GM23338 (cell line): ENCODE measurements around the gene SMURF1. TPM values are rescaled to one million over a fixed set of nuclear protein-coding genes. Genes with fewer than 3 reads are reported as not detected.

ENCODE experiments used
- ATAC-seq: fragments of 200-7000 bp; cut with Tn5 transposase; 3 replicates; pipeline ENCODE4 v1.9.1; 2020
- DNase-seq: peaks from one replicate; pipeline ENCODE4 v3.0.0-alpha.2; 2015; ENCODE audit warnings: low spot score
- H2AFZ ChIP-seq: fragments of 200-600 bp; sonication (generic); 2 replicates; pipeline ENCODE4 v1.8.0; 2016; ENCODE audit warnings: antibody characterized with exemption, mild to moderate bottlenecking, moderate library complexity
- H3F3A ChIP-seq: fragments of 200-600 bp; sonication (generic); replicated peaks from 2 replicates; pipeline ENCODE4 v1.8.0; 2017; ENCODE audit warnings: antibody characterized with exemption, mixed run types, low read depth
- H3K27ac ChIP-seq: fragments of 200-600 bp; sonication (generic); 2 replicates; pipeline ENCODE4 v1.6.1; 2016; ENCODE audit warnings: low read depth
- H3K27me3 ChIP-seq: fragments of 200-600 bp; sonication (generic); 2 replicates; pipeline ENCODE4 v1.8.0; 2016; ENCODE audit warnings: mild to moderate bottlenecking, mixed run types, moderate library complexity; ENCODE audit not compliant: insufficient read depth
- H3K36me3 ChIP-seq: fragments of 200-600 bp; sonication (generic); 2 replicates; pipeline ENCODE4 v1.8.0; 2016; ENCODE audit warnings: mild to moderate bottlenecking; ENCODE audit not compliant: insufficient read depth
- H3K4me1 ChIP-seq: fragments of 200-600 bp; sonication (generic); 2 replicates; pipeline ENCODE4 v1.8.0; 2016; ENCODE audit warnings: mild to moderate bottlenecking, moderate library complexity; ENCODE audit not compliant: insufficient read depth
- H3K4me2 ChIP-seq: fragments of 200-600 bp; sonication (generic); 2 replicates; pipeline ENCODE4 v1.7.1; 2017; ENCODE audit warnings: mixed run types
- H3K4me3 ChIP-seq: fragments of 200-600 bp; sonication (generic); 2 replicates; pipeline ENCODE4 v1.6.1; 2016; ENCODE audit warnings: mixed run types
- H3K79me2 ChIP-seq: fragments of 200-600 bp; sonication (generic); replicated peaks from 2 replicates; pipeline ENCODE4 v1.8.0; 2017; ENCODE audit warnings: mild to moderate bottlenecking; ENCODE audit not compliant: insufficient read depth
- H3K9me2 ChIP-seq: fragments of 200-600 bp; sonication (generic); 2 replicates; pipeline ENCODE4 v1.8.0; 2017; ENCODE audit not compliant: insufficient read depth
- H4K20me1 ChIP-seq: fragments of 200-600 bp; sonication (generic); replicated peaks from 2 replicates; pipeline ENCODE4 v1.8.0; 2017; ENCODE audit warnings: mild to moderate bottlenecking; ENCODE audit not compliant: insufficient read depth
- H3K27ac Mint-ChIP-seq: 2 replicates; pipeline ENCODE4 v1.8.0; 2020; ENCODE audit warnings: inconsistent platforms, mild to moderate bottlenecking, moderate library complexity, mixed read lengths
- H3K27me3 Mint-ChIP-seq: 3 replicates; pipeline ENCODE4 v1.8.0; 2022; ENCODE audit warnings: low read depth, mild to moderate bottlenecking, moderate library complexity, mixed read lengths, inconsistent platforms; ENCODE audit not compliant: insufficient read depth, poor library complexity
- H3K36me3 Mint-ChIP-seq: 3 replicates; pipeline ENCODE4 v1.8.0; 2021; ENCODE audit warnings: low read depth, mild to moderate bottlenecking, inconsistent platforms, moderate library complexity, mixed read lengths
- H3K4me1 Mint-ChIP-seq: 3 replicates; pipeline ENCODE4 v1.8.0; 2020; ENCODE audit warnings: mild to moderate bottlenecking, inconsistent platforms, mixed read lengths
- H3K4me3 Mint-ChIP-seq: 3 replicates; pipeline ENCODE4 v1.8.0; 2021; ENCODE audit warnings: moderate library complexity, mild to moderate bottlenecking, inconsistent platforms, mixed read lengths
- H3K9me3 Mint-ChIP-seq: 3 replicates; pipeline ENCODE4 v1.8.0; 2020; ENCODE audit warnings: moderate library complexity, mild to moderate bottlenecking, inconsistent platforms, mixed read lengths
- CREB1 ChIP-seq: fragments of 250-450 bp; sonication (Bioruptor Pico); IDR thresholded peaks from 2 replicates; pipeline ENCODE4 v1.5.0; 2020; ENCODE audit warnings: low read depth, mild to moderate bottlenecking, moderate library complexity
- EZH2 ChIP-seq: fragments of 200-600 bp; sonication (generic); IDR thresholded peaks from one replicate; pipeline ENCODE4 v1.8.0; 2017; ENCODE audit warnings: antibody characterized with exemption, mild to moderate bottlenecking, low read depth; ENCODE audit not compliant: unreplicated experiment
- EZH2phosphoT487 ChIP-seq: fragments of 200-600 bp; sonication (generic); IDR thresholded peaks from one replicate; pipeline ENCODE4 v1.8.1; 2018; ENCODE audit warnings: antibody characterized with exemption; ENCODE audit not compliant: unreplicated experiment
- JUNB ChIP-seq: IDR thresholded peaks from one replicate; pipeline ENCODE4 v1.6.1; 2016; ENCODE audit warnings: antibody characterized with exemption; ENCODE audit not compliant: unreplicated experiment
- STAT1 ChIP-seq: IDR thresholded peaks from one replicate; pipeline ENCODE4 v1.6.1; 2016; ENCODE audit warnings: antibody characterized with exemption; ENCODE audit not compliant: unreplicated experiment
- ZNF331 ChIP-seq: fragments of 250-450 bp; sonication (Bioruptor Pico); IDR thresholded peaks from 2 replicates; pipeline ENCODE4 v1.5.0; 2020; ENCODE audit warnings: low read depth, mild to moderate bottlenecking, moderate library complexity
- polyA plus RNA-seq: library from polyadenylated mRNA; unstranded; fragments of >200 nt; fragmentation: Nextera tagmentation; extraction: Ambion mirVana; gene quantifications from 2 replicates; pipeline ENCODE4 v1.2.1, GENCODE V29; 2016
- total RNA-seq: library from RNA; depleted of rRNA; stranded (reverse); fragments of >200 nt; shearing (Covaris generic); gene quantifications from 2 replicates; pipeline ENCODE4 v1.2.3, GENCODE V29; 2014
- TF ChIP-seq, protein P1 (sequence below): fragments of 250-450 bp; sonication (Bioruptor Pico); IDR thresholded peaks from 2 replicates; pipeline ENCODE4 v1.5.0; 2020; ENCODE audit warnings: mild to moderate bottlenecking, moderate library complexity
- TF ChIP-seq, protein P2 (sequence below): IDR thresholded peaks from one replicate; pipeline ENCODE4 v1.6.1; 2018; ENCODE audit warnings: antibody characterized with exemption; ENCODE audit not compliant: unreplicated experiment

SMURF1 gene
- total and polyA plus RNA-seq, 2 experiments from 2014 or later, result 5.8 to 23.9 TPM

DNA sequence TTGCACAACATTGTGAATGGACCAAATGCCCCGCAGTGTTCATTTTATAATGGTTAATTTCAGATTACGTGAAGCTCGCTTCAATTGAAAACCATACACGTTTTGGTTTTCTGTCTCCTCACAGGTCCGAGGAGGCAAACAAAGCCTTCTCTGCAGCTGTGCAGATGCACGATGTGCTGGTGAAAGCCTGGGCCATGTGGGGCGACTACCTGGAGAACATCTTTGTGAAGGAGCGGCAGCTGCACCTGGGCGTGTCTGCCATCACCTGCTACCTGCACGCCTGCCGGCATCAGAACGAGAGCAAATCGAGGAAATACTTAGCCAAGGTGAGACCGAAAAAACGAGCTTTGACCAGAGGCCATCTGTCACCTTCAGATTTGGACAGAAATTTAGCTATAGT is 155.3 kb downstream of the SMURF1 start (continued):
- TF ChIP-seq, protein P1, sequence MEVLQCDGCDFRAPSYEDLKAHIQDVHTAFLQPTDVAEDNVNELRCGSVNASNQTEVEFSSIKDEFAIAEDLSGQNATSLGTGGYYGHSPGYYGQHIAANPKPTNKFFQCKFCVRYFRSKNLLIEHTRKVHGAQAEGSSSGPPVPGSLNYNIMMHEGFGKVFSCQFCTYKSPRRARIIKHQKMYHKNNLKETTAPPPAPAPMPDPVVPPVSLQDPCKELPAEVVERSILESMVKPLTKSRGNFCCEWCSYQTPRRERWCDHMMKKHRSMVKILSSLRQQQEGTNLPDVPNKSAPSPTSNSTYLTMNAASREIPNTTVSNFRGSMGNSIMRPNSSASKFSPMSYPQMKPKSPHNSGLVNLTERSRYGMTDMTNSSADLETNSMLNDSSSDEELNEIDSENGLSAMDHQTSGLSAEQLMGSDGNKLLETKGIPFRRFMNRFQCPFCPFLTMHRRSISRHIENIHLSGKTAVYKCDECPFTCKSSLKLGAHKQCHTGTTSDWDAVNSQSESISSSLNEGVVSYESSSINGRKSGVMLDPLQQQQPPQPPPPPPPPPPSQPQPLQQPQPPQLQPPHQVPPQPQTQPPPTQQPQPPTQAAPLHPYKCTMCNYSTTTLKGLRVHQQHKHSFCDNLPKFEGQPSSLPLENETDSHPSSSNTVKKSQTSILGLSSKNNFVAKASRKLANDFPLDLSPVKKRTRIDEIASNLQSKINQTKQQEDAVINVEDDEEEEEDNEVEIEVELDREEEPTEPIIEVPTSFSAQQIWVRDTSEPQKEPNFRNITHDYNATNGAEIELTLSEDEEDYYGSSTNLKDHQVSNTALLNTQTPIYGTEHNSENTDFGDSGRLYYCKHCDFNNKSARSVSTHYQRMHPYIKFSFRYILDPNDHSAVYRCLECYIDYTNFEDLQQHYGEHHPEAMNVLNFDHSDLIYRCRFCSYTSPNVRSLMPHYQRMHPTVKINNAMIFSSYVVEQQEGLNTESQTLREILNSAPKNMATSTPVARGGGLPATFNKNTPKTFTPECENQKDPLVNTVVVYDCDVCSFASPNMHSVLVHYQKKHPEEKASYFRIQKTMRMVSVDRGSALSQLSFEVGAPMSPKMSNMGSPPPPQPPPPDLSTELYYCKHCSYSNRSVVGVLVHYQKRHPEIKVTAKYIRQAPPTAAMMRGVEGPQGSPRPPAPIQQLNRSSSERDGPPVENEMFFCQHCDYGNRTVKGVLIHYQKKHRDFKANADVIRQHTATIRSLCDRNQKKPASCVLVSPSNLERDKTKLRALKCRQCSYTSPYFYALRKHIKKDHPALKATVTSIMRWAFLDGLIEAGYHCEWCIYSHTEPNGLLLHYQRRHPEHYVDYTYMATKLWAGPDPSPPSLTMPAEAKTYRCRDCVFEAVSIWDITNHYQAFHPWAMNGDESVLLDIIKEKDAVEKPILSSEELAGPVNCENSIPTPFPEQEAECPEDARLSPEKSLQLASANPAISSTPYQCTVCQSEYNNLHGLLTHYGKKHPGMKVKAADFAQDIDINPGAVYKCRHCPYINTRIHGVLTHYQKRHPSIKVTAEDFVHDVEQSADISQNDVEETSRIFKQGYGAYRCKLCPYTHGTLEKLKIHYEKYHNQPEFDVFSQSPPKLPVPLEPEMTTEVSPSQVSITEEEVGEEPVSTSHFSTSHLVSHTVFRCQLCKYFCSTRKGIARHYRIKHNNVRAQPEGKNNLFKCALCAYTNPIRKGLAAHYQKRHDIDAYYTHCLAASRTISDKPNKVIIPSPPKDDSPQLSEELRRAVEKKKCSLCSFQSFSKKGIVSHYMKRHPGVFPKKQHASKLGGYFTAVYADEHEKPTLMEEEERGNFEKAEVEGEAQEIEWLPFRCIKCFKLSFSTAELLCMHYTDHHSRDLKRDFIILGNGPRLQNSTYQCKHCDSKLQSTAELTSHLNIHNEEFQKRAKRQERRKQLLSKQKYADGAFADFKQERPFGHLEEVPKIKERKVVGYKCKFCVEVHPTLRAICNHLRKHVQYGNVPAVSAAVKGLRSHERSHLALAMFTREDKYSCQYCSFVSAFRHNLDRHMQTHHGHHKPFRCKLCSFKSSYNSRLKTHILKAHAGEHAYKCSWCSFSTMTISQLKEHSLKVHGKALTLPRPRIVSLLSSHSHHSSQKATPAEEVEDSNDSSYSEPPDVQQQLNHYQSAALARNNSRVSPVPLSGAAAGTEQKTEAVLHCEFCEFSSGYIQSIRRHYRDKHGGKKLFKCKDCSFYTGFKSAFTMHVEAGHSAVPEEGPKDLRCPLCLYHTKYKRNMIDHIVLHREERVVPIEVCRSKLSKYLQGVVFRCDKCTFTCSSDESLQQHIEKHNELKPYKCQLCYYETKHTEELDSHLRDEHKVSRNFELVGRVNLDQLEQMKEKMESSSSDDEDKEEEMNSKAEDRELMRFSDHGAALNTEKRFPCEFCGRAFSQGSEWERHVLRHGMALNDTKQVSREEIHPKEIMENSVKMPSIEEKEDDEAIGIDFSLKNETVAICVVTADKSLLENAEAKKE (CRISPR knock-in tag), result no peak
- TF ChIP-seq ZNF331 (CRISPR knock-in tag) (no peak), STAT1 (no peak), CREB1 (CRISPR knock-in tag) (no peak)

DNA sequence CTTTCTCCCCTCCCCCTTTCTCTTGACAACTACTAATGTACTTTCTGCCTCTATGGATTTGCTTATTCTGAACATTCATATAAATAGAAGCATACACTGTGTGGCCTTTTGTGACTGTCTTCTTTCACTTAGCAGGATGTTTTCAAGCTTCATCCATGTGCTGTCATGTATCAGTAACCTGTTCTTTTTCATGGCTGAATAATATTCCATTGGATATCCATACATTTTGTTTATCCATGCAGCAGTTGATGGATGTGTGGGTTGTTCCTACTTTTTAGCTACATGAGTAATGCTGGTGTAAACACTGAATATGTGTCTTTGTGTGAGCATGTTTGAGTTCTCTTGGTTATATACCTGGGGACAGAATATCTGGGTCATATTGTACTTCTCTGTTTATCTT is 158.0 kb downstream of the SMURF1 start:
- Histone ChIP-seq H3F3A (no peaks in the 10 kb centered on the region), H3K27ac (no peak overlapping the region), H3K36me3 (peaks cover 53% of the 10 kb centered on the region), H4K20me1 (peaks cover 6% of the 10 kb centered on the region; the same call in 1 of the 2 replicates), H2AFZ (no peak overlapping the region), H3K4me1 (no peaks in the 10 kb centered on the region), H3K4me2 (no peak overlapping the region), H3K4me3 (no peak overlapping the region), H3K9me2 (no peaks in the 10 kb centered on the region), H3K79me2 (no peaks in the 10 kb centered on the region), H3K27me3 (no peaks in the 10 kb centered on the region)
- DNase-seq, result no peak
- Mint-ChIP-seq H3K9me3 (peaks cover 7% of the 10 kb centered on the region; the same call in 1 of the 3 replicates), H3K4me1 (no peaks in the 10 kb centered on the region), H3K27ac (no peak overlapping the region), H3K27me3 (peaks cover 7% of the 10 kb centered on the region), H3K4me3 (no peak overlapping the region), H3K36me3 (peaks cover 95% of the 10 kb centered on the region)
- no peak for ATAC-seq
- TF ChIP-seq EZH2, result no peak
- TF ChIP-seq EZH2phosphoT487, result peak; percentile 42
- TF ChIP-seq, protein P2, sequence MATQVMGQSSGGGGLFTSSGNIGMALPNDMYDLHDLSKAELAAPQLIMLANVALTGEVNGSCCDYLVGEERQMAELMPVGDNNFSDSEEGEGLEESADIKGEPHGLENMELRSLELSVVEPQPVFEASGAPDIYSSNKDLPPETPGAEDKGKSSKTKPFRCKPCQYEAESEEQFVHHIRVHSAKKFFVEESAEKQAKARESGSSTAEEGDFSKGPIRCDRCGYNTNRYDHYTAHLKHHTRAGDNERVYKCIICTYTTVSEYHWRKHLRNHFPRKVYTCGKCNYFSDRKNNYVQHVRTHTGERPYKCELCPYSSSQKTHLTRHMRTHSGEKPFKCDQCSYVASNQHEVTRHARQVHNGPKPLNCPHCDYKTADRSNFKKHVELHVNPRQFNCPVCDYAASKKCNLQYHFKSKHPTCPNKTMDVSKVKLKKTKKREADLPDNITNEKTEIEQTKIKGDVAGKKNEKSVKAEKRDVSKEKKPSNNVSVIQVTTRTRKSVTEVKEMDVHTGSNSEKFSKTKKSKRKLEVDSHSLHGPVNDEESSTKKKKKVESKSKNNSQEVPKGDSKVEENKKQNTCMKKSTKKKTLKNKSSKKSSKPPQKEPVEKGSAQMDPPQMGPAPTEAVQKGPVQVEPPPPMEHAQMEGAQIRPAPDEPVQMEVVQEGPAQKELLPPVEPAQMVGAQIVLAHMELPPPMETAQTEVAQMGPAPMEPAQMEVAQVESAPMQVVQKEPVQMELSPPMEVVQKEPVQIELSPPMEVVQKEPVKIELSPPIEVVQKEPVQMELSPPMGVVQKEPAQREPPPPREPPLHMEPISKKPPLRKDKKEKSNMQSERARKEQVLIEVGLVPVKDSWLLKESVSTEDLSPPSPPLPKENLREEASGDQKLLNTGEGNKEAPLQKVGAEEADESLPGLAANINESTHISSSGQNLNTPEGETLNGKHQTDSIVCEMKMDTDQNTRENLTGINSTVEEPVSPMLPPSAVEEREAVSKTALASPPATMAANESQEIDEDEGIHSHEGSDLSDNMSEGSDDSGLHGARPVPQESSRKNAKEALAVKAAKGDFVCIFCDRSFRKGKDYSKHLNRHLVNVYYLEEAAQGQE, result no peak
- TF ChIP-seq CREB1 (CRISPR knock-in tag), result no peak
- TF ChIP-seq JUNB, result no peak
